Astrocyte of the cerebellum (primary cell): Measurements from ENCODE around the gene IRF8.
"Not testable (repeated sequence)": the region's sequence is repeated elsewhere in the genome, so short reads cannot be mapped to it uniquely, and the experiment has no call there.

Experiments used
- DNase-seq: peaks from one replicate; pipeline ENCODE4 v3.0.0-alpha.2; 2011; ENCODE audit warnings: low read depth
- H3K4me3 ChIP-seq: 2 replicates; pipeline ENCODE4 v1.5.1; 2011; ENCODE audit warnings: mild to moderate bottlenecking, low read depth, low read length, moderate library complexity
- in situ Hi-C: cut with HindIII; loops from 2 replicates; pipeline ENCODE4 v1.10.0; 2017; ENCODE audit warnings: low sequenced_read_pairs
- TF ChIP-seq, protein P1 (sequence below): IDR thresholded peaks from 2 replicates; pipeline ENCODE4 v1.5.1; 2012; ENCODE audit warnings: low read length, low read depth, moderate library complexity, mild to moderate bottlenecking; ENCODE audit errors: missing control alignments

The IRF8 gene

DNA sequence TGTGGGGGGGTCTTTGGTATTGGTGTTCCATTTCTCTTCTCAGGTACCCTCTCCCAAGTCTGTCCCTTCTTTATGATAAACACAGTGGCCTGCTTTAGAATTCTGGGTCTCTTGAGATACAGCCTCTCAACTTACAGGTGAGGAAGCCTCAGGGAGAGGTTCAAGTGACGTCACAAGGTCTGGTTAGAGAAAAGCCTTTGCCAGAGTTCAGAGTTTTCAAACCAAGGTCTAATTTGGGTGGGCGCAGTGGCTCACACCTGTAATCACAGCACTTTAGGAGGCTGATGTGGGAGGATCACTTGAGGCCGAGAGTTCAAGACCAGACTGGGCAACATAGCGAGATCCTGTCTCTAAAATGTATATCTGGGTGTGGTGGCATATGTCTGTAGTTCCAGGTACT lies 2.1 kb downstream of the IRF8 start:
- TF ChIP-seq, protein P1, sequence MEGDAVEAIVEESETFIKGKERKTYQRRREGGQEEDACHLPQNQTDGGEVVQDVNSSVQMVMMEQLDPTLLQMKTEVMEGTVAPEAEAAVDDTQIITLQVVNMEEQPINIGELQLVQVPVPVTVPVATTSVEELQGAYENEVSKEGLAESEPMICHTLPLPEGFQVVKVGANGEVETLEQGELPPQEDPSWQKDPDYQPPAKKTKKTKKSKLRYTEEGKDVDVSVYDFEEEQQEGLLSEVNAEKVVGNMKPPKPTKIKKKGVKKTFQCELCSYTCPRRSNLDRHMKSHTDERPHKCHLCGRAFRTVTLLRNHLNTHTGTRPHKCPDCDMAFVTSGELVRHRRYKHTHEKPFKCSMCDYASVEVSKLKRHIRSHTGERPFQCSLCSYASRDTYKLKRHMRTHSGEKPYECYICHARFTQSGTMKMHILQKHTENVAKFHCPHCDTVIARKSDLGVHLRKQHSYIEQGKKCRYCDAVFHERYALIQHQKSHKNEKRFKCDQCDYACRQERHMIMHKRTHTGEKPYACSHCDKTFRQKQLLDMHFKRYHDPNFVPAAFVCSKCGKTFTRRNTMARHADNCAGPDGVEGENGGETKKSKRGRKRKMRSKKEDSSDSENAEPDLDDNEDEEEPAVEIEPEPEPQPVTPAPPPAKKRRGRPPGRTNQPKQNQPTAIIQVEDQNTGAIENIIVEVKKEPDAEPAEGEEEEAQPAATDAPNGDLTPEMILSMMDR: no peak
- no peak overlapping the region for H3K4me3 ChIP-seq
- DNase-seq: no peak
- in situ Hi-C loops: no loop called here

DNA sequence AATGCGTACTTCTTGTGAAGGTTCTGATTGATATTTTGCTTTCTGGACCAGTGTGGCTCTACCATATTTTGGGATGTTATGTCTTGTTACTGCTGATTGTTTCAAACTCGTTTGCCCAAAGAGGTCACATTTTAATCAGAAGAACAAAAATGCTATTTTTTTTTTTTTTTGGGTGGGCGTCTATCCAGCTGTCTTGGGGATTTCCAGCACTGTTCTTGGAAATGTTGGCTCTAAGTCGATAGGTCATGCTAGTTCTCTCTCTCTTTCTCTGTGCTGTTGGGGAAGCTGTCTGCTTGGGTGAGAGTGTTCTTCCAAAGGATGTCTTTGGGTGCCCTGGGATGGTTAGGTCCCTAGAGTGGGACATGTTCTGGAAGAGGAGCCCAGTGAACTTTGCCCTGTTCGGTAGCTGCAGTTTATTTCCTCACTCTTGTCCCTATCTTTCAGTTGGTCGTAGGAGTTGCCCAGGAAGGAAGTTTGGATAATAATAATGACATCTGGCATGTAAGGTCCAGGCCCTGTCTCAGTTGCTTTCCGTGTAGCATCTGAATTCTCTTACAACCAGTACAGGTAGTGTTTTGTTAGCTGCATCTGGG lies 2.9 kb downstream of the IRF8 start:
- in situ Hi-C loops: no loop called here
- TF ChIP-seq, protein P1: no peak
- no peak overlapping the region for H3K4me3 ChIP-seq

DNA sequence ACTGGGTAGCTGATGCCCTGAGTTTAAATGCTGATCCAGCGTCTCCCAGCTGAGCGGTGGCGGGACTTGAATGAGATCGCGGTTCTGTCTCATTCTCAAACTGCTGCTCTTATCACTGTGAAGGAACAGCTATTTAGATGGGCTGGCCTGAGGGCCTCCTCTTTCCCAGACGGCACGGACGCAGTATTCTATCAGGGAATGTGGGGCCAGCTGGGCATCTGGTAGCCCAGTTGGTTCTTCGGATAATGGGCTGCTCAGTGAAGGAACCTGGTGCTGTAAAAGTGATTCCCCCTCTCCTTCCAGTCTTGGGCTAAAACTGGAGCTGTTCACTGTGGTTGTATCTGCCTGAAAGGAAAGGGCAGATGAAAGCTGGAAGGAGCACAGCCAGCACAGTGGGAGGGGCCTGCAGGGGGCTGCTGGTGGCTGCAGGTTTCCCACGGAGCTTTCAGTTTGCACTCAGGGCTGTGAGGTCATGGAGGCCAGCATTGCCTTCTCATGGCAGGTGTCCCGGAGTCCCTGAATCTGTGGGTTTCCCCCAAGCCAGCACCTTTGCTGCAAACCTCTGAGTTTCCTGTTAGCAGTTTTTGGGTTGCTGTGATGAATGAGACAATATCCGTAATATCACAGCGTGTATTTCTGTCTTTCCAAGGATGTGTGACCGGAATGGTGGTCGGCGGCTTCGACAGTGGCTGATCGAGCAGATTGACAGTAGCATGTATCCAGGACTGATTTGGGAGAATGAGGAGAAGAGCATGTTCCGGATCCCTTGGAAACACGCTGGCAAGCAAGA lies 3.6 kb downstream of the IRF8 start:
- in situ Hi-C loops: no loop called here
- H3K4me3 ChIP-seq: no peak overlapping the region
- TF ChIP-seq, protein P1: no peak
- DNase-seq: no peak

More for the DNA sequence above, 2.9 kb downstream of the IRF8 start:
- no peak for DNase-seq

DNA sequence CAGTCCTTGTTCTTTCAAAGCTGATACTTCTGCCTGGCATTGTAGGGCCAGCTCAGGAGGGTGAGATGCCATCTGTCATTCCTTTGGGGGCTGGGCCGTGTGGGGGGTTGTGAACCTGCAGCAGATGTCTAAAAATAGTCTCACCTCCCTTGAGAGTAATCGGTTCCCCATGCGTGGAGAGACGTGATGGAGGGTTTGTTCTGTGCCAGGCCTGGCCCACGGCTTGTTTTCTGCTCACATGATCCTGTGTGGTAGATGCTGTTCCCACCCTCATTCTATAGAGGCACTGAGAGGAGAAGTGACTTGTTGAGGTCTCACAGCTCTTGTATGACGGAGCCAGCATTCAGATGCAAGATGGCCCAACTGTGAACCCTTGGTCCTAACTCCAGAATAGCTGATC lies 4.6 kb downstream of the IRF8 start:
- TF ChIP-seq, protein P1: no peak
- in situ Hi-C loops: no loop called here

DNA sequence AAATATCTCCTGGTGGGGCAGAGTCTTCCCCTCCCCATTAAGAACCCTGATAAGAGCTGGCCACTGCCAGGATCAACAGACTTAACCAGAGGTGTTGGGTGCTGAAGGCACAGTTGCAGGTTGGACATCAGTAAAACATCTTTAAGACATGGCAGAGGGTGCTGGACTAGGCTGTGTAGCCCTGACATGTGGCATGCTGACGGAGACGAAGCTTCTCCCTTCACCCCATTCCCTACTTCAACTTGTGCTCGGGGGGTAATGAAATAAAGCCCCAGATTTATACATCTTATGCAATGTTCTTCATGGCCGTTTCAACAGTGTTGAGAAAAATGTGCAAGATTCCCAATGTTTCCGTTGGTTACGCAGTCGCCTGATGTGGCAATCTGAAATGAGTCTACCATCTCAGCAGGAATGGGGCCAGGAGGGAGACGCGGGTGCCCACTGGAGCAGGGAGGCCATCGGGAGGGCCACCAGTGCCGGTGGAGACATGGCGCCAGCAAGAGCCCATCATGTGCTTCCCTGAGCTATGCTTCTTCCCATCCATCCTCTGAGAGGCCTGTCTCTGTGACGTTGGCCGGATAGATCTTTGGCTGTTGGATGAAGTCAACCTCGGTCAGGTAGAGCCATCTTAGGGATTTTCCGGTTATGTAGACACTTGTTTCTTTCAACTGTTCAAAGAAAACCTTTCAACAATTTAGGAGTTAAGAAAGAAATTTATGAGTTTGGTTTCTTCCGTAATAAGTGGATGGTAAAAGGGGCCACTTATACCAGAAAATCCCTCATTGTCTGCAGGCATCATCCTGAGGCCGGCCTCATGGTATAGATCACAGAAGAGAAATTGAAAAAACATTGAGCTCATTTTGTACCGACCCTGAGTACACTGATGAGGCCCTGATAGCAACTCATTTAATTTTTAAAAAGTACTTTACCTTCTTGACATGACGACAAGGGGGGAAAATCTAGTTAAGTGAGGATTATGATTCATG lies 6.4 kb downstream of the IRF8 start:
- in situ Hi-C loops: loop anchor here (5.0 kb wide), 1 partner anchor 68 kb away; no protein-coding TSS in a partner anchor
- DNase-seq: no peak
- TF ChIP-seq, protein P1: no peak
- H3K4me3 ChIP-seq: no peak overlapping the region

More for the DNA sequence above, 4.6 kb downstream of the IRF8 start:
- H3K4me3 ChIP-seq: no peak overlapping the region
- no peak for DNase-seq

DNA sequence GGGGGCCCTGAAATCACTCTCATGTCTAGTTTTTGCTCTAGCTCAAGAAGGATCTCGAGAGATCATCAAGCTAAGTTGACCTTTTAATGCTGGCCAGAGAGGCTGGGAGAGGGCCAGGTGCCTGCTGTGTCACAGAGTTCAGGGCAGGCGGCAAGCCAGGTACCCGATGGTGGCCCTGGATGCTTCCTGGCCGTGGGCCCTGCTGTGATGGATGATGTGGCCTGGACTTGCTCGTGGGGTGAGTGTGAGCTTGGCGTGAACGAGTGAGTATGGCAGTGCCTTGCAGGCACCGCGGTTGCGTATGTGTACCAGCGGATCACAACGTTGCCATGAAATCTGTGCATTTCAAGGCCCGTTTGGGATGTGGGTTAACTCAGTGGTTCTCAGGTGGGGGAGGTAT lies 7.4 kb downstream of the IRF8 start:
- DNase-seq: no peak
- in situ Hi-C loops: loop anchor here (5.0 kb wide), 1 partner anchor 69 kb away; no protein-coding TSS in a partner anchor
- H3K4me3 ChIP-seq: no peak overlapping the region
- TF ChIP-seq, protein P1: no peak

DNA sequence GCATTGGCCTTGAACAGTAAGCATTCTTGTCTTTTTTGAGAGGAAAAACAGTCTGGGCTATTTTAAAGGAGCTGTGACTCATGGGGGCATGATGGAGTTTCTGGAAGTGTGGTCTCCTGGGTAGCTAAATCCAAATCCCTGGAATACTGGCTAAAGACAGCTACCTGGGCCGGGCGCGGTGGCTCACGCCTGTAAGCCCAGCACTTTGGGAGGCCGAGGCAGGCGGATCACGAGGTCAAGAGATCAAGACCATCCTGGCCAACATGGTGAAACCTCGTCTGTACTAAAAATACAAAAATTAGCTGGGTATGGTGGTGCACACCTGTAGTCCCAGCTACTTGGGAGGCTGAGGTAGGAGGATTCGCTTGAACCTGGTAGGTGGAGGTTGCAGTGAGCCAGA lies 8.3 kb downstream of the IRF8 start:
- DNase-seq, H3K4me3 ChIP-seq: not testable (repeated sequence)
- in situ Hi-C loops: loop anchor here (5.0 kb wide), 1 partner anchor 70 kb away; no protein-coding TSS in a partner anchor
